CD4-positive, alpha-beta T cell treated with Interferon alpha-2 for 1 hour (primary cell): ENCODE results near the gene NCAPH2.

Source experiments
- DNase-seq, 2 donors: peaks; one replicate each; pipeline ENCODE4 v3.0.0-alpha.2; 2020 to 2022

Gene NCAPH2

GRCh38 chr22:50531546-50531961 is 23.5 kb downstream of the NCAPH2 start:
- peak; percentile 85 for DNase-seq

GRCh38 chr22:50531962-50532674 is 24.1 kb downstream of the NCAPH2 start:
- peak; percentile 44 to 63 for DNase-seq

- no peak for DNase-seq
Observed at GRCh38 chr22:50532824-50533796, 25.1 kb downstream of the NCAPH2 start.

- peak; percentile 68 to 69 for DNase-seq
Observed at GRCh38 chr22:50533856-50534711, 26.1 kb downstream of the NCAPH2 start.

GRCh38 chr22:50535113-50535512 is 27.1 kb downstream of the NCAPH2 start:
- no peak for DNase-seq

- DNase-seq: peak in 1 of 2 donors; percentile 25
Observed at GRCh38 chr22:50536226-50536625, 28.2 kb downstream of the NCAPH2 start.

GRCh38 chr22:50537765-50538164 is 29.7 kb downstream of the NCAPH2 start:
- DNase-seq: no peak

- peak in 1 of 2 donors; percentile 28 for DNase-seq
Observed at GRCh38 chr22:50540381-50540780, 32.4 kb downstream of the NCAPH2 start.

- peak; percentile 61 to 77 for DNase-seq
Observed at GRCh38 chr22:50541667-50542026, 33.6 kb downstream of the NCAPH2 start.

- peak; percentile 44 to 73 for DNase-seq
Observed at GRCh38 chr22:50542416-50542927, 34.4 kb downstream of the NCAPH2 start.

- DNase-seq: peak; percentile 90 to 92
Observed at GRCh38 chr22:50544078-50544745, 36.2 kb downstream of the NCAPH2 start.

GRCh38 chr22:50544746-50545253 is 36.8 kb downstream of the NCAPH2 start:
- DNase-seq: peak in 1 of 2 donors; percentile 63

GRCh38 chr22:50545522-50546325 is 37.7 kb downstream of the NCAPH2 start, which contains the start of gene KLHDC7B:
Gene KLHDC7B (plus strand): TSS chr22:50545899. CDS start chr22:50546244, 345 bp downstream.
- peak in 1 of 2 donors; percentile 60 for DNase-seq

GRCh38 chr22:50546326-50547262 is 38.6 kb downstream of the NCAPH2 start:
- no peak for DNase-seq

GRCh38 chr22:50547263-50547985 is 39.4 kb downstream of the NCAPH2 start:
- DNase-seq: no peak

- peak; percentile 54 to 70 for DNase-seq
Observed at GRCh38 chr22:50548040-50548920, 40.3 kb downstream of the NCAPH2 start.

GRCh38 chr22:50548921-50549790 is 41.1 kb downstream of the NCAPH2 start:
- DNase-seq: no peak
